Omental fat pad (tissue), 4 donors: ENCODE data around the gene SURF1. TPM values are rescaled to one million over a fixed set of nuclear protein-coding genes. Genes with fewer than 3 reads are reported as not detected.

Experiments used
- ATAC-seq: fragments of 150-250 bp; one replicate; pipeline ENCODE4 v1.9.1; 2016; ENCODE audit warnings: mild to moderate bottlenecking, moderate library complexity; ENCODE audit not compliant: low FRiP score
- DNase-seq: peaks from one replicate; pipeline ENCODE4 v3.0.0-alpha.2; 2019; ENCODE audit warnings: low spot score
- total RNA-seq, 4 donors: library from RNA; depleted of rRNA; stranded (reverse); fragments of >200 nt; gene quantifications; one replicate each; pipeline ENCODE4 v1.1.0, GENCODE V29; 2016
- TF ChIP-seq, protein P1 (sequence below), 3 donors: fragments of 450-650 bp; IDR thresholded peaks; one replicate each; pipeline ENCODE4 v1.5.1; 2016 to 2017; ENCODE audit warnings: antibody characterized with exemption in 3 of 3, mild to moderate bottlenecking in 3 of 3, moderate library complexity in 2 of 3

SURF1 gene
- total RNA-seq, 4 donors from 2014 or later, result 30.3 to 47.1 (median 41.1) TPM

DNA sequence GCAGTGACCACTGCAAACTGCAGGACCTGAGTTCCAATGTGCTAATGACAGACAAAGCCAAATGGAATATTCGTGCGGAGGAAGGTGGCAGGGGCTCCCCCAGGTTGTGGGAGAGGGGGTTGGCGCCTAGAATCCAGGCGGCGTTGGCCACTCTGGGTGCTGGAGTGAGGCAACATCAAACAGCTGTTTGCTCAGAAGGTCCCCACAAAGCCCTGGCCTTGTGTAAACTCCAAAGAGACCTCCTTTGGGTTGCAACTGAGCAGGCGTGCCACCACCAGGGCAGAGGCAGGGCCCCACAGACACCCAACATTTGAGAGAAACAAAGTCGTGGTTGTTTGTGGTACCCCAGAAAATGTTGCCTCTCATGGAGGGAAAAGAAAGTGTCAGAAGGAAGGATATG is 34.4 kb upstream of the SURF1 start:
- DNase-seq (no peak), ATAC-seq (no peak)
- TF ChIP-seq, protein P1, sequence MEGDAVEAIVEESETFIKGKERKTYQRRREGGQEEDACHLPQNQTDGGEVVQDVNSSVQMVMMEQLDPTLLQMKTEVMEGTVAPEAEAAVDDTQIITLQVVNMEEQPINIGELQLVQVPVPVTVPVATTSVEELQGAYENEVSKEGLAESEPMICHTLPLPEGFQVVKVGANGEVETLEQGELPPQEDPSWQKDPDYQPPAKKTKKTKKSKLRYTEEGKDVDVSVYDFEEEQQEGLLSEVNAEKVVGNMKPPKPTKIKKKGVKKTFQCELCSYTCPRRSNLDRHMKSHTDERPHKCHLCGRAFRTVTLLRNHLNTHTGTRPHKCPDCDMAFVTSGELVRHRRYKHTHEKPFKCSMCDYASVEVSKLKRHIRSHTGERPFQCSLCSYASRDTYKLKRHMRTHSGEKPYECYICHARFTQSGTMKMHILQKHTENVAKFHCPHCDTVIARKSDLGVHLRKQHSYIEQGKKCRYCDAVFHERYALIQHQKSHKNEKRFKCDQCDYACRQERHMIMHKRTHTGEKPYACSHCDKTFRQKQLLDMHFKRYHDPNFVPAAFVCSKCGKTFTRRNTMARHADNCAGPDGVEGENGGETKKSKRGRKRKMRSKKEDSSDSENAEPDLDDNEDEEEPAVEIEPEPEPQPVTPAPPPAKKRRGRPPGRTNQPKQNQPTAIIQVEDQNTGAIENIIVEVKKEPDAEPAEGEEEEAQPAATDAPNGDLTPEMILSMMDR (IDR thresholded peaks at IDR 0.05), result no peak

DNA sequence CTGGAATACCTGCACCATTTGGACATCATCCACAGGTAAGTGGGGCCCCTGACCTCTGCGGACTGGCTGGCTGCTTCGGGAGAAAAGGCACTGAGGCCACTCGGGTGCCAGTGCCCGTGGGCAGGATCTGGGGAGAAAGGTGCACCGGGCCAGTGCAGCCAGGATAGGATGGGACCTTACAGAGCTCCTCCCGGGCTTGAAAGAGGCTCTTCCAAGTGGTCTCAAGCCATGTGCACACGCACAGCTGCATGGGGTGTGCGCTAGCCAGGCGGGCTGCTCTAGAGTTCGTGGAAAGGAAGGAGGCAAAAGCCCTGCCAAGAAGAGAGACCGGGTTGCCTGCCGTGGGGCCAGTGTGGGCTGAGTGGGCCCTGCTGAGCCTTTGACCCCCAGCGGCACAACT is 33.3 kb upstream of the SURF1 start:
- TF ChIP-seq, protein P1 (IDR thresholded peaks at IDR 0.05), result no peak
- DNase-seq, result no peak
- ATAC-seq, result no peak

DNA sequence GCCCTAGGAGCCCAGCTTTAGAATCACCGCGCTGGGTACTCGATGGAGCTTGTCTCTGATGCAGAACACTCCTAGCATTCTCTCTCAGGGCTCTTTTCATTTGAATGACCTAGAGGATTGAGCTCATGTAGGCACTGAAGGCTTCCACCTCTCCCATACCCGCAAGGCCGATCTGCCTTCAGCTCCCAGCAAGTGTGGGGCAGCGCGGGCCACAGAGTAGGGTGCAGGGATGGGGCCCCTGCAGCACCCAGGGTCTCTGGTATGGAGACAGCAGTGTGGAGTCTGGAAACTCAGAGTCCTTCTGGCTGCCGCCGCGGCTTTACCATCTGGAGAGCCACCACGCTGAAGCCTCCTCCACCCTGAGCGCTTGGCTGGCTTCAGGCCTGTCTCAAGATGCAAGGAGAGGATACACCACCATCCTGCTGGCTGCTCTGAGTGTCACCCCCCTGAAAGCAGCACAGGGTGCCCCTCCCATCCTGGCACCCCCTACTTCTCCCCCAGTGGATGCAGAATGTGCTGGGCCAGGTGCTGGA is 32.8 kb upstream of the SURF1 start:
- no peak for DNase-seq
- ATAC-seq, result no peak
- TF ChIP-seq, protein P1 (IDR thresholded peaks at IDR 0.05), result no peak

DNA sequence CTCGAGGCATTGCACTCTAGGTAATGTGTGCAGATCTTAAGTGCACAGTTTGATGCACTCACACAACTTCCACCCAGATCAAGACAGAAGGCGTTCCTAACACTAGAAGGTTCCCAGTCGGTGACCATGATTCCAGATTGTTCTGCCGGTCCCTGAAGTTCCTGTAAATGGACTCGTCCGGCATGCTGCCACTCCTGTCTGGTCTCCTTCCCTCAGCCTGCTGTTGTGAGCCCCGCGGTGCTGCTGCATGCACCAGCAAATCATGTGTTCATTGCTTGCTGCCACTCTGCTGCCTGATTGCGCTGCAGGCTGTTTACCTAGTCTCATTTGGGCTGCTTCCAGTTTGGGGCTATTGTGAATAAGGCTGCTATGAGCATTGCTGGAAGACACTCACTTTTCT is 31.4 kb upstream of the SURF1 start:
- ATAC-seq (no peak), DNase-seq (no peak)
- TF ChIP-seq, protein P1 (IDR thresholded peaks at IDR 0.05), result no peak

DNA sequence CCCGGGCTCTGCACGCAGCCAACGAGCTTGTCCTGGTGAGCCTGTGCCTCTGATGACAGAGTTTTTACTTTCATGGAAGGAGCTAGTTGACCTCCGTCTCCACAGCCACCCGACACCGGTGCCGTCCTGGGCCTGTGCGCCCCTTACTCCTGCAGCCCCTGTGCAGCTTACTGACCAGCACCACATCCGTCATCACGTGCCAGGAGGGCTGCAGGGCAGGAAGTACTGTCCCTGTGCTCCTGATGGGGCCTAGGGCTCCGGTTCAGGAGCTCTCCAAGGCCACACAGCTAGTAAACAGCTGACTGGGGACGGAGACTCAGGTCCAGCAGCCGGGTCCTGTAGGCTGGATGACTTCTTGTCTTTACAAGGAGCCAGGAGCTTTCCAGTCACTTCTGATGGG is 30.1 kb upstream of the SURF1 start:
- ATAC-seq (no peak), DNase-seq (no peak)
- TF ChIP-seq, protein P1 (IDR thresholded peaks at IDR 0.05), result no peak

DNA sequence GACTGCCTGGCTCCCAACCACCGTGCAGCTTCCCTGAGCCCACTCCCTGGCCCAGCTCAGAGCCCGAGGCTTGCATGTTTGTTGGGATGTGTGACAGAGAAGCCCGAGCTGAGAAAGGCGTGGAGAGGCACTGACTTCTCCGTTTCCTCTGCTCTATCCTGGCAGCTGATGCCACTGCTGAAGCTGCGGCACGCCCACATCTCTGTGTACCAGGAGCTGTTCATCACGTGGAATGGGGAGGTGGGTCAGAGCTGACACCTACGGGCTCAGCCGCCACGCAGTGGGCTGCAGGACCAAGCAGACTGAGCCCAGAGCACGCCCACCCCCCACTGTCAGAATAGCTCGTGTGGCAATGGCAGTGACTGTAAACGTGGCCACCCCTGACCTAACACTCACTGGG is 29.2 kb upstream of the SURF1 start:
- ATAC-seq, result no peak
- DNase-seq, result no peak
- TF ChIP-seq, protein P1 (IDR thresholded peaks at IDR 0.05), result no peak

DNA sequence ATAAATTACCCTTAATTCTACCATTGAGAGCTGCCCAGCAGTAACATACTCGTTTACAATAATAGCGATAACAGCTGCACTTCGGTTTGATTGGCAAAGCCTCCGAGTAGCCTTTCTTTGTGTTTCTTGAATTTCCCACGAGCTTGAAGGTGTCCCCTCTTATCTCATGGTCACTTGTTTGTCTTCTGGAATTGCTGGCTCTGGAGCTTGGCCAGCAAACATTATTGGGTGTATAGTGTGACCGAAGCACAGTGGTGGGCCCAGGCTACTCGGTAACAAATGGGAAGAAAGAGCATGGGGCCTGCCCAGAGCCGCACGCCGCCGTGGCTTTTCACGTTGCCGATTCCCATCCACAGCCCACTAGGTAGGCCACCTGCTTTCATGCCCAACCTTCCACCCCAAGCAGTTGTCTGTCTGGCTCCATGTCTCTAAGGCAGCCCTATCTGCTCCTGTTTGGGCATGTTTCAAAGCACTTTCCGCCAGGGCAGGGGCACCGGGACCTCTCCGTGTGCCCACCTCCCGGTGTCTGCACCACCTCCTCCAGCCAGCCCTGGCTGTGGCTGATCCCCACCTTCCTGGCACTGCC is 28.5 kb upstream of the SURF1 start:
- DNase-seq (no peak), ATAC-seq (no peak)
- TF ChIP-seq, protein P1 (IDR thresholded peaks at IDR 0.05), result no peak
